Transverse colon (tissue), 4 donors: ENCODE data around the gene TMEM131L.

ENCODE experiments used
- POLR2A ChIP-seq: fragments of 450-650 bp; IDR thresholded peaks from one replicate; pipeline ENCODE4 v1.6.1; 2016; ENCODE audit warnings: antibody characterized with exemption, mild to moderate bottlenecking, moderate library complexity
- POLR2AphosphoS5 ChIP-seq, 3 donors: sonication (generic); formaldehyde crosslinking; IDR thresholded peaks; one replicate each; pipeline ENCODE4 v1.6.1; 2016; ENCODE audit warnings: antibody characterized with exemption in 3 of 3
- TF ChIP-seq, protein P1 (sequence below), 5 experiments: fragments of 200-600 bp in 3 of 5; fragments of 450-650 bp in 2 of 5; sonication (generic) in 3 of 5; IDR thresholded peaks; 1 replicate in 2 of 5; 2 replicates in 3 of 5; pipeline ENCODE4 v1.5.1; 2016 to 2017; ENCODE audit warnings: antibody characterized with exemption in 5 of 5, inconsistent platforms in 3 of 5, mild to moderate bottlenecking in 2 of 5, moderate library complexity in 1 of 5

DNA sequence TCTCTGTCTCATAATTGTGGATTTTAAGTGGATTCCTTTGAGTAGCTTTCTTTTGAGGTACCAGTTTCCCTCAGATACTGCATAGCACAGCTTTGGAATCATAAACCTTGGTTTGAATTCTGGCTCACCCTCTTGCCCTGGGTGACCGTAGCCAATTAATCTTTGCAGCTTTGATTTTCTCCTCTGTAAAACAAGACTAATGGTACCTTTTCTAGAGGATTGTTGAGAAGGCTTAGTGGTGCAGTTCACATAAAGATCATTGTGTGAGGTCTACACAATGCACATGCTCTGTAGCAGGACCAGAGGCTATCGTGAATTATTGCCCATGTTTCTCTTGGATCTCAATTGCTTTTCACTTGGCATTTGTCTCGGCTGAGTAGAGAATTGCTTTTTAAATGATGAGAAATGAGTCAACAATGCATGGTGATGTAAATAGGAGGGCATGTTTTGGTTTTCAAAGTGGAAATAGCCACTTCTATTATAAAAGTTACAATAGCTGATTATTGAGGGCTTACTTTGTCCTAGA, 47.9 kb downstream of the TMEM131L start:
- TF ChIP-seq, protein P1, sequence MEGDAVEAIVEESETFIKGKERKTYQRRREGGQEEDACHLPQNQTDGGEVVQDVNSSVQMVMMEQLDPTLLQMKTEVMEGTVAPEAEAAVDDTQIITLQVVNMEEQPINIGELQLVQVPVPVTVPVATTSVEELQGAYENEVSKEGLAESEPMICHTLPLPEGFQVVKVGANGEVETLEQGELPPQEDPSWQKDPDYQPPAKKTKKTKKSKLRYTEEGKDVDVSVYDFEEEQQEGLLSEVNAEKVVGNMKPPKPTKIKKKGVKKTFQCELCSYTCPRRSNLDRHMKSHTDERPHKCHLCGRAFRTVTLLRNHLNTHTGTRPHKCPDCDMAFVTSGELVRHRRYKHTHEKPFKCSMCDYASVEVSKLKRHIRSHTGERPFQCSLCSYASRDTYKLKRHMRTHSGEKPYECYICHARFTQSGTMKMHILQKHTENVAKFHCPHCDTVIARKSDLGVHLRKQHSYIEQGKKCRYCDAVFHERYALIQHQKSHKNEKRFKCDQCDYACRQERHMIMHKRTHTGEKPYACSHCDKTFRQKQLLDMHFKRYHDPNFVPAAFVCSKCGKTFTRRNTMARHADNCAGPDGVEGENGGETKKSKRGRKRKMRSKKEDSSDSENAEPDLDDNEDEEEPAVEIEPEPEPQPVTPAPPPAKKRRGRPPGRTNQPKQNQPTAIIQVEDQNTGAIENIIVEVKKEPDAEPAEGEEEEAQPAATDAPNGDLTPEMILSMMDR (IDR thresholded peaks at IDR 0.05): no peak
- TF ChIP-seq POLR2A: no peak
- no peak for TF ChIP-seq POLR2AphosphoS5 (IDR thresholded peaks at IDR 0.05)
